Measurements from ENCODE around the gene TMEM18. TPM values are rescaled to one million over a fixed set of nuclear protein-coding genes. Genes with fewer than 3 reads are reported as not detected.

Gene TMEM18
- total and polyA plus RNA-seq, 9 of the 15 experiments (the other 6 are each of a cell fraction or from before 2014, with no cell fraction given): 12.8 to 55.9 (median 21.8) TPM

DNA sequence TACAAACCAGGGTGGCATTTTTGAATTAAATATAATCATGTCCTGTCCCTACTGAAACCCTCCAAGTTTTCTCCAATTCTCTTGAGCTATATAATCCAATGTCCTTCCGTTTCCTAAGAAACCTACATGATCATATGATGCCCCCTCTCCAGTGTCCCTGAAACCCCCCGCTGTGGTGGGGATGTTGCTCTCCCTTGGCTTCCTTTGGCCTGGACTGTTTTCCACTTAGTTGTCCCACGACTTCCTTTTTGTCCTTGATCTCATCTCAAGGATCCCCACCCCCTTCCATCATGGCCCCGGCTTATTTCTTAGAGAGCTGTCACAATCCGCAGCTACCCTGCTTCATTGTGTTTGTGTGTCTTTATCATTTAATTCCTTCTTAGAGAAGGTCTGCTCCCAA, 43.8 kb downstream of the TMEM18 start:
- Histone ChIP-seq H3K79me2 (ENCODE audit: control insufficient read depth, insufficient read depth, low read length) (no peaks in the 10 kb centered on the region), H3K9ac (ENCODE audit: insufficient read depth in 1 of 2, low read depth in 2 of 2, low read length in 2 of 2) (no peak overlapping the region), H3K9me1 (ENCODE audit: control insufficient read depth, insufficient read depth, low read length) (no peaks in the 10 kb centered on the region), H3K9me3 (replicated peaks; ENCODE audit: control insufficient read depth, insufficient read depth, low read depth, low read length) (no peaks in the 10 kb centered on the region), H4K20me1 (replicated peaks; ENCODE audit: control insufficient read depth, insufficient read depth, low read length) (no peaks in the 10 kb centered on the region; the same call in 1 of the 2 replicates), H3K4me2 (ENCODE audit: insufficient read depth, low read length) (no peak overlapping the region), H3K27ac (ENCODE audit: extremely low read depth, low read depth, low read length) (no peak overlapping the region), H3K36me3 (ENCODE audit: control insufficient read depth, insufficient read depth, low read length) (no peaks in the 10 kb centered on the region), H3K4me1 (replicated peaks in 1 of 2; ENCODE audit: control insufficient read depth in 2 of 2, insufficient read depth in 2 of 2, low read length in 2 of 2) (peaks cover 0 to 10% of the 10 kb centered on the region in 2 experiments; a peak in 2 of 5 replicates), H3K27me3 (ENCODE audit: control insufficient read depth in 2 of 2, insufficient read depth in 2 of 2, low read length in 2 of 2) (peaks cover 3 to 44% of the 10 kb centered on the region in 2 experiments; a peak in 3 of 5 replicates), H3K4me3 (no peak overlapping the region), H2AFZ (ENCODE audit: low read depth, low read length) (no peak overlapping the region)
- ATAC-seq: no peak
- no peak for DNase-seq (ENCODE audit: extremely low read depth in 1 of 4, low spot score in 3 of 4)
- FAIRE-seq: no peak
- in situ Hi-C loops (cut with MboI) (no loop called here), intact Hi-C loops (cut with micrococcal nuclease) (no loop called here)
- TF ChIP-seq ESRRA (IDR thresholded peaks at IDR 0.05; ENCODE audit: borderline replicate concordance, low read depth): no peak
- TF ChIP-seq POLR2A (conservative IDR thresholded peaks at IDR 0.05): no peak
- no peak for TF ChIP-seq ZNF124 (CRISPR knock-in tag; IDR thresholded peaks at IDR 0.05)
- no peak for TF ChIP-seq FOXA3 (CRISPR knock-in tag; conservative IDR thresholded peaks at IDR 0.05 in 1 of 2, IDR thresholded peaks at IDR 0.05 in 1 of 2)
- TF ChIP-seq, protein P1, sequence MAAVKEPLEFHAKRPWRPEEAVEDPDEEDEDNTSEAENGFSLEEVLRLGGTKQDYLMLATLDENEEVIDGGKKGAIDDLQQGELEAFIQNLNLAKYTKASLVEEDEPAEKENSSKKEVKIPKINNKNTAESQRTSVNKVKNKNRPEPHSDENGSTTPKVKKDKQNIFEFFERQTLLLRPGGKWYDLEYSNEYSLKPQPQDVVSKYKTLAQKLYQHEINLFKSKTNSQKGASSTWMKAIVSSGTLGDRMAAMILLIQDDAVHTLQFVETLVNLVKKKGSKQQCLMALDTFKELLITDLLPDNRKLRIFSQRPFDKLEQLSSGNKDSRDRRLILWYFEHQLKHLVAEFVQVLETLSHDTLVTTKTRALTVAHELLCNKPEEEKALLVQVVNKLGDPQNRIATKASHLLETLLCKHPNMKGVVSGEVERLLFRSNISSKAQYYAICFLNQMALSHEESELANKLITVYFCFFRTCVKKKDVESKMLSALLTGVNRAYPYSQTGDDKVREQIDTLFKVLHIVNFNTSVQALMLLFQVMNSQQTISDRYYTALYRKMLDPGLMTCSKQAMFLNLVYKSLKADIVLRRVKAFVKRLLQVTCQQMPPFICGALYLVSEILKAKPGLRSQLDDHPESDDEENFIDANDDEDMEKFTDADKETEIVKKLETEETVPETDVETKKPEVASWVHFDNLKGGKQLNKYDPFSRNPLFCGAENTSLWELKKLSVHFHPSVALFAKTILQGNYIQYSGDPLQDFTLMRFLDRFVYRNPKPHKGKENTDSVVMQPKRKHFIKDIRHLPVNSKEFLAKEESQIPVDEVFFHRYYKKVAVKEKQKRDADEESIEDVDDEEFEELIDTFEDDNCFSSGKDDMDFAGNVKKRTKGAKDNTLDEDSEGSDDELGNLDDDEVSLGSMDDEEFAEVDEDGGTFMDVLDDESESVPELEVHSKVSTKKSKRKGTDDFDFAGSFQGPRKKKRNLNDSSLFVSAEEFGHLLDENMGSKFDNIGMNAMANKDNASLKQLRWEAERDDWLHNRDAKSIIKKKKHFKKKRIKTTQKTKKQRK (IDR thresholded peaks at IDR 0.05; ENCODE audit: borderline replicate concordance, low read depth, low read length): no peak
- no peak for TF ChIP-seq ZC3H8 (IDR thresholded peaks at IDR 0.05)
- no peak for TF ChIP-seq TAF7 (tag; IDR thresholded peaks at IDR 0.05)
- no peak for TF ChIP-seq JUND (IDR thresholded peaks at IDR 0.05; ENCODE audit: borderline replicate concordance, low read depth, low read length)
- TF ChIP-seq JUND (tag; IDR thresholded peaks at IDR 0.05; ENCODE audit: borderline replicate concordance, low read depth, low read length): no peak
- TF ChIP-seq, protein P2, sequence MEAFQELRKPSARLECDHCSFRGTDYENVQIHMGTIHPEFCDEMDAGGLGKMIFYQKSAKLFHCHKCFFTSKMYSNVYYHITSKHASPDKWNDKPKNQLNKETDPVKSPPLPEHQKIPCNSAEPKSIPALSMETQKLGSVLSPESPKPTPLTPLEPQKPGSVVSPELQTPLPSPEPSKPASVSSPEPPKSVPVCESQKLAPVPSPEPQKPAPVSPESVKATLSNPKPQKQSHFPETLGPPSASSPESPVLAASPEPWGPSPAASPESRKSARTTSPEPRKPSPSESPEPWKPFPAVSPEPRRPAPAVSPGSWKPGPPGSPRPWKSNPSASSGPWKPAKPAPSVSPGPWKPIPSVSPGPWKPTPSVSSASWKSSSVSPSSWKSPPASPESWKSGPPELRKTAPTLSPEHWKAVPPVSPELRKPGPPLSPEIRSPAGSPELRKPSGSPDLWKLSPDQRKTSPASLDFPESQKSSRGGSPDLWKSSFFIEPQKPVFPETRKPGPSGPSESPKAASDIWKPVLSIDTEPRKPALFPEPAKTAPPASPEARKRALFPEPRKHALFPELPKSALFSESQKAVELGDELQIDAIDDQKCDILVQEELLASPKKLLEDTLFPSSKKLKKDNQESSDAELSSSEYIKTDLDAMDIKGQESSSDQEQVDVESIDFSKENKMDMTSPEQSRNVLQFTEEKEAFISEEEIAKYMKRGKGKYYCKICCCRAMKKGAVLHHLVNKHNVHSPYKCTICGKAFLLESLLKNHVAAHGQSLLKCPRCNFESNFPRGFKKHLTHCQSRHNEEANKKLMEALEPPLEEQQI (IDR thresholded peaks at IDR 0.05): no peak
- POLR2A ChIA-PET: no interaction called here
- CTCF ChIA-PET (ENCODE audit: low intra/inter-chr PET ratio): interaction anchor here (0.6 kb wide), 1 partner anchor 34 kb away, joined by 4 read pairs; no protein-coding TSS in a partner anchor
- no TSS peak for BruUV-seq (replicated peaks)
- 0% methylated on average over 5 of the region's 5 CpGs for WGBS (ENCODE audit: insufficient coverage, low coverage, missing lambda C conversion rate)

Measured in K562 (cell line).